ENCODE data around the gene STK33.

DNA sequence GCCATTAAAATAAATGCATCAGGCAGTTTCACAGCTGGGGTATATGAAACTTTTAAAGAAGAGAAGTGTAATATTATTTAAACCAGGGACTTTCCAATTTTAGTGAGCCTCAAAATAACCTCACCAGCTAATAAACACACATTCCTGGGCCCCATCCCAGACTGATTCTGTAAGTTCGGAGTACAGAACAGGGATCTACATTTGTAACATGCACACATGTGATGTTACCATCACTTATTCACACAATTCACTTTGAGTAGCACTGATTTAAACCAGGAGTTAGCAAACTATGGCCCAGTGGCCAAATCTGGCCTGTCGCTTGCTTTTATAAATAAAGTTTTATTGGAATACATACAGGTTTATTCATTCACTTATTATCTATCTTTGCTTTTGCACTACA, 62.0 kb downstream of the STK33 start:
- TF ChIP-seq, protein P1, sequence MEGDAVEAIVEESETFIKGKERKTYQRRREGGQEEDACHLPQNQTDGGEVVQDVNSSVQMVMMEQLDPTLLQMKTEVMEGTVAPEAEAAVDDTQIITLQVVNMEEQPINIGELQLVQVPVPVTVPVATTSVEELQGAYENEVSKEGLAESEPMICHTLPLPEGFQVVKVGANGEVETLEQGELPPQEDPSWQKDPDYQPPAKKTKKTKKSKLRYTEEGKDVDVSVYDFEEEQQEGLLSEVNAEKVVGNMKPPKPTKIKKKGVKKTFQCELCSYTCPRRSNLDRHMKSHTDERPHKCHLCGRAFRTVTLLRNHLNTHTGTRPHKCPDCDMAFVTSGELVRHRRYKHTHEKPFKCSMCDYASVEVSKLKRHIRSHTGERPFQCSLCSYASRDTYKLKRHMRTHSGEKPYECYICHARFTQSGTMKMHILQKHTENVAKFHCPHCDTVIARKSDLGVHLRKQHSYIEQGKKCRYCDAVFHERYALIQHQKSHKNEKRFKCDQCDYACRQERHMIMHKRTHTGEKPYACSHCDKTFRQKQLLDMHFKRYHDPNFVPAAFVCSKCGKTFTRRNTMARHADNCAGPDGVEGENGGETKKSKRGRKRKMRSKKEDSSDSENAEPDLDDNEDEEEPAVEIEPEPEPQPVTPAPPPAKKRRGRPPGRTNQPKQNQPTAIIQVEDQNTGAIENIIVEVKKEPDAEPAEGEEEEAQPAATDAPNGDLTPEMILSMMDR (IDR thresholded peaks at IDR 0.05) = no peak
- no peak for TF ChIP-seq POLR2A (IDR thresholded peaks at IDR 0.05)

Data from body of pancreas (tissue), 4 donors.